NCI-H2029 (cell line): ENCODE results near the gene ZNF165.
A peak's percentile ranks its signal among the peaks of the same experiment; 100 is the strongest.
"Not testable (repeated sequence)": the region's sequence is repeated elsewhere in the genome, so short reads cannot be mapped to it uniquely, and the experiment has no call there.

ENCODE experiments used
- DNase-seq: peaks from one replicate; lab custom pipeline; 2025; lab: John Stamatoyannopoulos, UW

ZNF165 gene

GRCh38 chr6:28122283-28122682 is 41.9 kb downstream of the ZNF165 start:
- DNase-seq: not testable (repeated sequence)

GRCh38 chr6:28124350-28124970 is 44.1 kb downstream of the ZNF165 start, which contains the start of gene ZSCAN16:
Gene ZSCAN16 (plus strand): TSS chr6:28124609. CDS start chr6:28125444, 835 bp downstream.
- peak; percentile 91 for DNase-seq

GRCh38 chr6:28124971-28125353 is 44.6 kb downstream of the ZNF165 start:
- DNase-seq: no peak

GRCh38 chr6:28125401-28125800 is 45.0 kb downstream of the ZNF165 start:
- no peak for DNase-seq

- no peak for DNase-seq
Observed at GRCh38 chr6:28134015-28134414, 53.6 kb downstream of the ZNF165 start.

GRCh38 chr6:28134716-28135115 is 54.3 kb downstream of the ZNF165 start:
- DNase-seq: no peak

- DNase-seq: no peak
Observed at GRCh38 chr6:28135393-28135792, 55.0 kb downstream of the ZNF165 start.

- DNase-seq: peak; percentile 90
Observed at GRCh38 chr6:28136585-28137504, 56.5 kb downstream of the ZNF165 start.

GRCh38 chr6:28137505-28137981 is 57.2 kb downstream of the ZNF165 start:
- no peak for DNase-seq
